WTC11 (cell line): ENCODE measurements around the gene TMEM120B. TPM values are rescaled to one million over a fixed set of nuclear protein-coding genes. Genes with fewer than 3 reads are reported as not detected.

Experiments used
- ATAC-seq: fragments of 200-7000 bp; cut with Tn5 transposase; 2 replicates; pipeline ENCODE4 v1.10.0; 2021; ENCODE audit warnings: mild to moderate bottlenecking, moderate library complexity
- CTCF ChIA-PET: fragments of 300-600 bp; sonication (Branson Sonifier 250); formaldehyde crosslinking; loops from one replicate; lab custom pipeline; 2021; ENCODE audit warnings: antibody characterized with exemption; lab: Charles Lee
- POLR2A ChIA-PET: fragments of 350-600 bp; sonication (Branson Sonifier 250); formaldehyde crosslinking; loops from one replicate; lab custom pipeline; 2021; ENCODE audit warnings: antibody characterized with exemption; lab: Charles Lee
- DNase-seq: peaks from one replicate; pipeline ENCODE4 v3.0.0; 2021; ENCODE audit warnings: low spot score
- H3K27ac Mint-ChIP-seq: 2 replicates; pipeline ENCODE4 v1.8.0; 2021; ENCODE audit warnings: mixed read lengths
- H3K27me3 Mint-ChIP-seq: 2 replicates; pipeline ENCODE4 v1.8.0; 2021; ENCODE audit warnings: low read depth, mild to moderate bottlenecking, moderate library complexity, mixed read lengths
- H3K36me3 Mint-ChIP-seq: 2 replicates; pipeline ENCODE4 v1.8.0; 2021; ENCODE audit warnings: mixed read lengths
- H3K4me1 Mint-ChIP-seq: 2 replicates; pipeline ENCODE4 v1.8.0; 2022; ENCODE audit warnings: mixed read lengths
- H3K4me3 Mint-ChIP-seq: 2 replicates; pipeline ENCODE4 v1.8.0; 2021; ENCODE audit warnings: mild to moderate bottlenecking, moderate library complexity, mixed read lengths
- H3K9me3 Mint-ChIP-seq: 2 replicates; pipeline ENCODE4 v1.8.0; 2021; ENCODE audit warnings: mixed read lengths
- CBFB ChIP-seq: sonication (generic); formaldehyde crosslinking; IDR thresholded peaks from 2 replicates; pipeline ENCODE4 v1.8.1; 2022; ENCODE audit warnings: mild to moderate bottlenecking, low read depth, missing genetic modification reagents
- CREM ChIP-seq: sonication (generic); formaldehyde crosslinking; IDR thresholded peaks from 2 replicates; pipeline ENCODE4 v1.8.1; 2022; ENCODE audit warnings: mild to moderate bottlenecking, missing genetic modification reagents, moderate library complexity
- NFATC4 ChIP-seq: fragments of 250-450 bp; sonication (Bioruptor Pico); IDR thresholded peaks from 2 replicates; pipeline ENCODE4 v1.9.0; 2021; ENCODE audit warnings: mild to moderate bottlenecking
- NFE2L1 ChIP-seq: sonication (generic); formaldehyde crosslinking; IDR thresholded peaks from 2 replicates; pipeline ENCODE4 v1.8.1; 2023; ENCODE audit warnings: missing genetic modification reagents
- NR2C2 ChIP-seq: sonication (generic); formaldehyde crosslinking; IDR thresholded peaks from 2 replicates; pipeline ENCODE4 v1.8.0; 2022; ENCODE audit warnings: mild to moderate bottlenecking, missing genetic modification reagents
- PRDM15 ChIP-seq: sonication (generic); formaldehyde crosslinking; IDR thresholded peaks from 2 replicates; pipeline ENCODE4 v1.8.0; 2022; ENCODE audit warnings: missing genetic modification reagents
- RELA ChIP-seq: sonication (generic); formaldehyde crosslinking; IDR thresholded peaks from 2 replicates; pipeline ENCODE4 v1.8.1; 2022; ENCODE audit warnings: missing genetic modification reagents, mild to moderate bottlenecking, borderline replicate concordance
- ZMAT4 ChIP-seq: fragments of 250-450 bp; sonication (Bioruptor Pico); IDR thresholded peaks from 2 replicates; pipeline ENCODE4 v1.9.0; 2021; ENCODE audit warnings: mild to moderate bottlenecking
- ZNF121 ChIP-seq: sonication (generic); formaldehyde crosslinking; IDR thresholded peaks from 2 replicates; pipeline ENCODE4 v1.8.0; 2023; ENCODE audit warnings: missing genetic modification reagents
- ZNF423 ChIP-seq: fragments of 250-450 bp; sonication (Bioruptor Pico); IDR thresholded peaks from 2 replicates; pipeline ENCODE4 v2.1.2; 2022; ENCODE audit warnings: mild to moderate bottlenecking, moderate library complexity
- total RNA-seq: library from RNA; stranded (reverse); gene quantifications from 3 replicates; pipeline ENCODE4 v1.2.3, GENCODE V29; 2021
- TF ChIP-seq, protein P1 (sequence below): sonication (generic); formaldehyde crosslinking; IDR thresholded peaks from 2 replicates; pipeline ENCODE4 v1.8.1; 2022; ENCODE audit warnings: low read depth, mild to moderate bottlenecking, moderate library complexity, missing genetic modification reagents, borderline replicate concordance
- TF ChIP-seq, protein P2 (sequence below): sonication (generic); formaldehyde crosslinking; IDR thresholded peaks from 2 replicates; pipeline ENCODE4 v1.8.1; 2023; ENCODE audit warnings: mild to moderate bottlenecking, missing genetic modification reagents, borderline replicate concordance
- TF ChIP-seq, protein P3 (sequence below): fragments of 200-600 bp; IDR thresholded peaks from 2 replicates; pipeline ENCODE4 v1.8.0; 2022; ENCODE audit warnings: antibody characterized with exemption

The TMEM120B gene
- total RNA-seq, 1 experiment from 2014 or later: 36.9 TPM

GRCh38 chr12:121725423-121725822, 12.9 kb downstream of the TMEM120B start:
- DNase-seq: no peak
- ChIA-PET CTCF (interaction anchor here (0.7 to 2.6 kb wide), 3 partner anchors 13 to 120 kb away, joined by 3 to 9 read pairs (median 4); partner anchors contain the start of genes RHOF and TMEM120B), POLR2A (no interaction called here)
- TF ChIP-seq, protein P1, sequence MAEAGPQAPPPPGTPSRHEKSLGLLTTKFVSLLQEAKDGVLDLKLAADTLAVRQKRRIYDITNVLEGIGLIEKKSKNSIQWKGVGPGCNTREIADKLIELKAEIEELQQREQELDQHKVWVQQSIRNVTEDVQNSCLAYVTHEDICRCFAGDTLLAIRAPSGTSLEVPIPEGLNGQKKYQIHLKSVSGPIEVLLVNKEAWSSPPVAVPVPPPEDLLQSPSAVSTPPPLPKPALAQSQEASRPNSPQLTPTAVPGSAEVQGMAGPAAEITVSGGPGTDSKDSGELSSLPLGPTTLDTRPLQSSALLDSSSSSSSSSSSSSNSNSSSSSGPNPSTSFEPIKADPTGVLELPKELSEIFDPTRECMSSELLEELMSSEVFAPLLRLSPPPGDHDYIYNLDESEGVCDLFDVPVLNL: no peak
- TF ChIP-seq NFE2L1 (CRISPR knock-in tag) (no peak), ZMAT4 (CRISPR knock-in tag) (no peak), CREM (CRISPR knock-in tag) (no peak), NFATC4 (no peak), ZNF121 (CRISPR knock-in tag) (no peak), PRDM15 (no peak), CBFB (no peak), RELA (CRISPR knock-in tag) (no peak), NR2C2 (CRISPR knock-in tag) (no peak)
- TF ChIP-seq, protein P2, sequence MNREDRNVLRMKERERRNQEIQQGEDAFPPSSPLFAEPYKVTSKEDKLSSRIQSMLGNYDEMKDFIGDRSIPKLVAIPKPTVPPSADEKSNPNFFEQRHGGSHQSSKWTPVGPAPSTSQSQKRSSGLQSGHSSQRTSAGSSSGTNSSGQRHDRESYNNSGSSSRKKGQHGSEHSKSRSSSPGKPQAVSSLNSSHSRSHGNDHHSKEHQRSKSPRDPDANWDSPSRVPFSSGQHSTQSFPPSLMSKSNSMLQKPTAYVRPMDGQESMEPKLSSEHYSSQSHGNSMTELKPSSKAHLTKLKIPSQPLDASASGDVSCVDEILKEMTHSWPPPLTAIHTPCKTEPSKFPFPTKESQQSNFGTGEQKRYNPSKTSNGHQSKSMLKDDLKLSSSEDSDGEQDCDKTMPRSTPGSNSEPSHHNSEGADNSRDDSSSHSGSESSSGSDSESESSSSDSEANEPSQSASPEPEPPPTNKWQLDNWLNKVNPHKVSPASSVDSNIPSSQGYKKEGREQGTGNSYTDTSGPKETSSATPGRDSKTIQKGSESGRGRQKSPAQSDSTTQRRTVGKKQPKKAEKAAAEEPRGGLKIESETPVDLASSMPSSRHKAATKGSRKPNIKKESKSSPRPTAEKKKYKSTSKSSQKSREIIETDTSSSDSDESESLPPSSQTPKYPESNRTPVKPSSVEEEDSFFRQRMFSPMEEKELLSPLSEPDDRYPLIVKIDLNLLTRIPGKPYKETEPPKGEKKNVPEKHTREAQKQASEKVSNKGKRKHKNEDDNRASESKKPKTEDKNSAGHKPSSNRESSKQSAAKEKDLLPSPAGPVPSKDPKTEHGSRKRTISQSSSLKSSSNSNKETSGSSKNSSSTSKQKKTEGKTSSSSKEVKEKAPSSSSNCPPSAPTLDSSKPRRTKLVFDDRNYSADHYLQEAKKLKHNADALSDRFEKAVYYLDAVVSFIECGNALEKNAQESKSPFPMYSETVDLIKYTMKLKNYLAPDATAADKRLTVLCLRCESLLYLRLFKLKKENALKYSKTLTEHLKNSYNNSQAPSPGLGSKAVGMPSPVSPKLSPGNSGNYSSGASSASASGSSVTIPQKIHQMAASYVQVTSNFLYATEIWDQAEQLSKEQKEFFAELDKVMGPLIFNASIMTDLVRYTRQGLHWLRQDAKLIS (CRISPR knock-in tag): no peak
- TF ChIP-seq, protein P3, sequence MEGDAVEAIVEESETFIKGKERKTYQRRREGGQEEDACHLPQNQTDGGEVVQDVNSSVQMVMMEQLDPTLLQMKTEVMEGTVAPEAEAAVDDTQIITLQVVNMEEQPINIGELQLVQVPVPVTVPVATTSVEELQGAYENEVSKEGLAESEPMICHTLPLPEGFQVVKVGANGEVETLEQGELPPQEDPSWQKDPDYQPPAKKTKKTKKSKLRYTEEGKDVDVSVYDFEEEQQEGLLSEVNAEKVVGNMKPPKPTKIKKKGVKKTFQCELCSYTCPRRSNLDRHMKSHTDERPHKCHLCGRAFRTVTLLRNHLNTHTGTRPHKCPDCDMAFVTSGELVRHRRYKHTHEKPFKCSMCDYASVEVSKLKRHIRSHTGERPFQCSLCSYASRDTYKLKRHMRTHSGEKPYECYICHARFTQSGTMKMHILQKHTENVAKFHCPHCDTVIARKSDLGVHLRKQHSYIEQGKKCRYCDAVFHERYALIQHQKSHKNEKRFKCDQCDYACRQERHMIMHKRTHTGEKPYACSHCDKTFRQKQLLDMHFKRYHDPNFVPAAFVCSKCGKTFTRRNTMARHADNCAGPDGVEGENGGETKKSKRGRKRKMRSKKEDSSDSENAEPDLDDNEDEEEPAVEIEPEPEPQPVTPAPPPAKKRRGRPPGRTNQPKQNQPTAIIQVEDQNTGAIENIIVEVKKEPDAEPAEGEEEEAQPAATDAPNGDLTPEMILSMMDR: no peak
- H3K4me1 Mint-ChIP-seq: peaks cover 9% of the 10 kb centered on the region
- H3K27me3 Mint-ChIP-seq: no peaks in the 10 kb centered on the region
- H3K27ac Mint-ChIP-seq: no peak overlapping the region
- no peak for ATAC-seq
- H3K4me3 Mint-ChIP-seq: no peak overlapping the region
- no peaks in the 10 kb centered on the region for H3K9me3 Mint-ChIP-seq
- H3K36me3 Mint-ChIP-seq: peaks cover 25% of the 10 kb centered on the region

DNA sequence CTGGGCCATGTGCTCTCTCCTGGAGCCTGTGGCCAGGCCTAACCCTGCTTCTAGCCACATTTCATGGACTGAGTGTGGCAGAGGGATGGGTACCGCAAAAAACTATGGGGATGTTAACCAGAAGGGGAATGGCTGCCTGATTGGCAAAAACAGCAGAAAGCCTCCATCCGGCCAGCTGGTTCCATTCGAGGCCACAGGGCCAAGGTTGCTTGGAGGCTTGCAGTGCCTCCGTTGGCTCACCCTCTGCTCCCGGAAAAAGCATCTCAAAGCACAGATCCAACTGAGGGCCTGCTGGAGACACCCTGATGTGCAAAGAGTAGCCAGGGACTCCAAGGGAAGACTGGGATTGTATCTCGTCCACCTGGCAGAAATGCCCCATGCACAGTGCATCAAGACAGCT, 16.5 kb downstream of the TMEM120B start:
- Mint-ChIP-seq H3K27me3 (no peaks in the 10 kb centered on the region), H3K4me1 (peaks cover 9% of the 10 kb centered on the region), H3K36me3 (peaks cover 15% of the 10 kb centered on the region), H3K9me3 (no peaks in the 10 kb centered on the region), H3K27ac (peak overlapping the region; percentile 82; the same call in 1 of the 2 replicates), H3K4me3 (no peak overlapping the region)
- ATAC-seq: no peak
- DNase-seq: no peak
- CTCF ChIA-PET: interaction anchor here (1.8 kb wide), 1 partner anchor 287 kb away, joined by 6 read pairs; no protein-coding TSS in a partner anchor
- POLR2A ChIA-PET: no interaction called here
- TF ChIP-seq ZNF423 (CRISPR knock-in tag): no peak
- TF ChIP-seq, all 79 proteins: peak for 0
